Adrenal gland (tissue), 5 donors: ENCODE results near the gene PRPF40A.

ENCODE experiments used
- POLR2A ChIP-seq, 2 donors: fragments of 450-650 bp; IDR thresholded peaks; one replicate each; pipeline ENCODE4 v1.6.1; 2017; ENCODE audit warnings: antibody characterized with exemption in 2 of 2, mild to moderate bottlenecking in 2 of 2, moderate library complexity in 1 of 2
- TF ChIP-seq, protein P1 (sequence below), 6 experiments: fragments of 450-650 bp in 4 of 6; fragments of 200-600 bp in 2 of 6; sonication (generic) in 1 of 6; IDR thresholded peaks; 1 replicate in 5 of 6; 2 replicates in 1 of 6; pipeline versions ENCODE4 v1.5.1 to v1.8.0; 2016 to 2021; ENCODE audit warnings: antibody characterized with exemption in 6 of 6, mild to moderate bottlenecking in 2 of 6, moderate library complexity in 1 of 6
- donor health status: DM: no; HTN: no; CAD: no.

- TF ChIP-seq, protein P1, sequence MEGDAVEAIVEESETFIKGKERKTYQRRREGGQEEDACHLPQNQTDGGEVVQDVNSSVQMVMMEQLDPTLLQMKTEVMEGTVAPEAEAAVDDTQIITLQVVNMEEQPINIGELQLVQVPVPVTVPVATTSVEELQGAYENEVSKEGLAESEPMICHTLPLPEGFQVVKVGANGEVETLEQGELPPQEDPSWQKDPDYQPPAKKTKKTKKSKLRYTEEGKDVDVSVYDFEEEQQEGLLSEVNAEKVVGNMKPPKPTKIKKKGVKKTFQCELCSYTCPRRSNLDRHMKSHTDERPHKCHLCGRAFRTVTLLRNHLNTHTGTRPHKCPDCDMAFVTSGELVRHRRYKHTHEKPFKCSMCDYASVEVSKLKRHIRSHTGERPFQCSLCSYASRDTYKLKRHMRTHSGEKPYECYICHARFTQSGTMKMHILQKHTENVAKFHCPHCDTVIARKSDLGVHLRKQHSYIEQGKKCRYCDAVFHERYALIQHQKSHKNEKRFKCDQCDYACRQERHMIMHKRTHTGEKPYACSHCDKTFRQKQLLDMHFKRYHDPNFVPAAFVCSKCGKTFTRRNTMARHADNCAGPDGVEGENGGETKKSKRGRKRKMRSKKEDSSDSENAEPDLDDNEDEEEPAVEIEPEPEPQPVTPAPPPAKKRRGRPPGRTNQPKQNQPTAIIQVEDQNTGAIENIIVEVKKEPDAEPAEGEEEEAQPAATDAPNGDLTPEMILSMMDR (IDR thresholded peaks at IDR 0.05) = no peak
- no peak for TF ChIP-seq POLR2A (IDR thresholded peaks at IDR 0.05)
Observed at GRCh38 chr2:152682663-152683062, 34.6 kb downstream of the PRPF40A start.
